Suppressor macrophage treated with lipopolysaccharide for 4 hours (primary cell): ENCODE measurements around the gene PCDHGB3.
A peak's percentile ranks its signal among the peaks of the same experiment; 100 is the strongest.
"Not testable (repeated sequence)": the region's sequence is repeated elsewhere in the genome, so short reads cannot be mapped to it uniquely, and the experiment has no call there.

Experiments
- DNase-seq: peaks from one replicate; pipeline ENCODE4 v3.0.0-alpha.2; 2020

PCDHGB3 gene

GRCh38 chr5:141393267-141393666, 23.2 kb downstream of the PCDHGB3 start:
- DNase-seq, result no peak

GRCh38 chr5:141394401-141395187, 24.6 kb downstream of the PCDHGB3 start:
- not testable (repeated sequence) for DNase-seq

- peak; percentile 51 for DNase-seq
Measured at GRCh38 chr5:141397756-141398551, 27.9 kb downstream of the PCDHGB3 start, which contains the start of gene PCDHGB5. PCDHGB5 (plus strand) TSS chr5:141397947; CDS start chr5:141398128, 181 bp downstream.

- no peak for DNase-seq
Measured at GRCh38 chr5:141398608-141399007, 28.6 kb downstream of the PCDHGB3 start.

GRCh38 chr5:141399555-141400258, 29.7 kb downstream of the PCDHGB3 start:
- no peak for DNase-seq

DNA sequence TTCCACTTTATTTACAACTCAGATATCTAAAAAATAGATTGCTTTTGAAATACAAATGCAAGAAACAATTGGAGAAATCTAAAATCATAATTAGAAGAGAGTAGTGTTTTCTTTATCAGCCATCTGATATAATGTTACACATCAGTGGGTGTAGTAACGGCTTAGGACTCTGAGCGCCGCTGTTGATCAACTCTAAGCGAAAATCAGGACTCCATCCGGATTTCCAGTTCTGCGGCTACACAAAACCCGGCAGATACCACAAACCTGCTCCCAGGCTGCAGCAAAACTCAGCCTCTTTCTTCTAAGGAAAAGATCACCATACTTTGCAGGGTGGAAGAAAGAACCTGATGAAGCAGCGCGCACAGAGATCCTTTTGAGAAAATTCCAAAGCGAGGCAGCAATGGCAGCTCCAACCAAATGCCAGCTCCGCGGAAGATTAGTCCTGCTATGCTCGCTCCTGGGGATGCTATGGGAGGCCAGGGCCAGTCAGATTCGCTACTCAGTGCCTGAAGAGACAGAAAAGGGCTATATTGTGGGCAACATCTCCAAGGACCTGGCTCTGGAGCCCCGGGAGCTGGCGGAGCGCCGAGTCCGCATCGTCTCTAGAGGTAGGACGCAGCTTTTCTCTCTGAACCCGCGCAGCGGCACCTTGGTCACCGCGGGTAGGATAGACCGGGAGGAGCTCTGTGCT, 32.7 kb downstream of the PCDHGB3 start, which contains the start of gene PCDHGA9:
TSS of gene PCDHGA9 (plus strand) at position 226 of the 691 bp plus-strand sequence. CDS start at position 401, 175 bp downstream.
- DNase-seq, result peak; percentile 26

- no peak for DNase-seq
Measured at GRCh38 chr5:141403387-141403786, 33.3 kb downstream of the PCDHGB3 start.

DNA sequence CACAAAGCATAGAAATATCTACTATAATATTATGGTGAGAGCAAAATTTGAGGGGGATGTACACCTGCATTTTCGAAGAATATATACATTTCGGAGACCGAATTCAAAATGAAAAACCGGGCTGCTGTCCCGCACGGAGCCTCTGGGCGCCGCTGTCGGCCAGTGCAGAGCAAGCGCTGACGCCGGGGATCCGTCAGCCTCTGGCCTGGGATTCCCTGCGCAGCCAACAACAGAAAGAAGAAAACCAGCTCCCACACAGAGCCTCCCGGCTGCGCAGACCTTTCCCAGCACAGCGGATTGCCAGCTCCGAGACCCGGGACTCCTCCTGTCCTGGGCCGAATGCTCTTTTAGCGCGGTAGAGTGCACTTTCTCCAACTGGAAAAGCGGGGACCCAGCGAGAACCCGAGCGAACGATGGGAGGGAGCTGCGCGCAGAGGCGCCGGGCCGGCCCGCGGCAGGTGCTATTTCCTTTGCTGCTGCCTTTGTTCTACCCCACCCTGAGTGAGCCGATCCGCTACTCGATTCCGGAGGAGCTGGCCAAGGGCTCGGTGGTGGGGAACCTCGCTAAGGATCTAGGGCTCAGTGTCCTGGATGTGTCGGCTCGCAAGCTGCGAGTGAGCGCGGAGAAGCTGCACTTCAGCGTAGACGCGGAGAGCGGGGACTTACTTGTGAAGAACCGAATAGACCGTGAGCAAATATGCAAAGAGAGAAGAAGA, 37.9 kb downstream of the PCDHGB3 start, which contains the start of gene PCDHGB6:
TSS of gene PCDHGB6 (plus strand) at position 232 of the 716 bp plus-strand sequence. CDS start at position 414, 182 bp downstream.
- DNase-seq, result peak; percentile 57

DNA sequence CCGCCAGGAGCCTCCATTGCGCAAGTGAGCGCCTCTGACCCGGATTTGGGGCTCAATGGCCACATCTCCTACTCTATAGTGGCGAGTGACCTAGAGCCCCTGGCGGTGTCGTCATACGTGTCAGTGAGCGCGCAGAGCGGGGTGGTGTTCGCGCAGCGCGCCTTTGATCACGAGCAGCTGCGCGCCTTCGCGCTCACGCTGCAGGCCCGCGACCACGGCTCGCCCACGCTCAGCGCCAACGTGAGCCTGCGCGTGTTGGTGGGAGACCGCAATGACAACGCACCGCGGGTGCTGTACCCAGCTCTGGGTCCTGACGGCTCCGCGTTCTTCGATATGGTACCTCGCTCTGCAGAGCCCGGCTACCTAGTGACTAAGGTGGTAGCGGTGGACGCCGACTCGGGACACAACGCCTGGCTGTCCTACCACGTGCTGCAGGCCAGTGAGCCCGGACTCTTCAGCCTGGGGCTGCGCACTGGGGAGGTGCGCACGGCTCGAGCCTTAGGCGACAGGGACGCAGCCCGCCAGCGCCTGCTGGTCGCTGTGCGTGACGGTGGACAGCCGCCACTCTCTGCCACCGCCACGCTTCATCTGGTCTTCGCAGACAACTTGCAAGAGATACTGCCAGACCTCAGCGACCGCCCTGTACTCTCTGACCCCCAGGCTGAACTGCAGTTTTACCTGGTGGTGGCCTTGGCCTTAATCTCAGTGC, 39.7 kb downstream of the PCDHGB3 start:
- DNase-seq, result no peak

DNA sequence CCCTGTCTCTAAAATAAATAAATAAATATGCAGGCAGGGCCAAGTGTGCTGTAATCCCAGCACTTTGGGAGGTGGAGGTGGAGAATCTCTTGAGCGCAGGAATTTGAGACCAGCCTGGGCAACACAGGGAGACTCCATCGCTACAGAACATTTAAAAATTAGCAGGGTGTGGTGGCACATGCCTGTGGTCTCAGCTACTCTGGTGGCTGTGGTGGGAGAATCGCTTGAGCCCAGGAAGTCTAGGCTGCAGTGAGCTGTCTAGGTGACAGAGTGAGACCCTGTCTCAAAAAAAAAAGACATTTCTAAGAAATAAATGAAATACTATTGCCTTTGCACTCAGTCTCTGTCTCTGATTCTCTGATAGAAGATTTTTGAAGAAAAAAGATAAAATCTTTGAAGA, 41.5 kb downstream of the PCDHGB3 start:
- DNase-seq, result no peak

DNA sequence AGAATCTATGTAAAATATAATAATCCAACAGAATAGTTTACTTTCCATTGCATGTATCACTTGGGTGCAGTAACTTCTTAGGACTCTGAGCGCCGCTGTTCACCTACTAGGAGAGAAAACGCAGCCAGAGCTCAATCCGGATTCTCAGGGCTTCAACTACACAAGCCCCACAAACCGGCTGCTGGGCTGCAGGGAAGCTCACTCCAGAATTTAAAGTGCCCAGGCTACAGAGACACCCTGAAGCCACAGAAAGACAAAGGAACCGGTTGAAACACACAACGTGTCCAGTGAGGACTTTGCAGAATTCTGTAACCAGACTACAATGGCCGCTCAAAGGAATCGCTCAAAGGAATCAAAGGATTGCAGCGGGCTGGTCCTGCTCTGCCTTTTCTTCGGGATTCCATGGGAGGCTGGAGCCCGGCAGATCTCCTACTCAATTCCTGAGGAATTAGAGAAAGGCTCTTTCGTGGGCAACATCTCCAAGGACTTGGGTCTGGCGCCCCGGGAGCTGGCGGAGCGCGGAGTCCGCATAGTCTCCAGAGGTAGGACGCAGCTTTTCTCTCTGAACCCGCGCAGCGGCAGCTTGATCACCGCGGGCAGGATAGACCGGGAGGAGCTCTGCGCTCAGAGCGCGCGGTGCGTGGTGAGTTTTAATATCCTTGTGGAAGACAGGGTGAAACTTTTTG, 43.0 kb downstream of the PCDHGB3 start, which contains the start of gene PCDHGA10:
TSS of gene PCDHGA10 (plus strand) at position 134 of the 686 bp plus-strand sequence. CDS start at position 323, 189 bp downstream.
- peak; percentile 69 for DNase-seq

GRCh38 chr5:141413540-141414069, 43.6 kb downstream of the PCDHGB3 start:
- DNase-seq, result no peak

GRCh38 chr5:141414548-141415274, 44.7 kb downstream of the PCDHGB3 start:
- not testable (repeated sequence) for DNase-seq

GRCh38 chr5:141415275-141415618, 45.2 kb downstream of the PCDHGB3 start:
- not testable (repeated sequence) for DNase-seq

DNA sequence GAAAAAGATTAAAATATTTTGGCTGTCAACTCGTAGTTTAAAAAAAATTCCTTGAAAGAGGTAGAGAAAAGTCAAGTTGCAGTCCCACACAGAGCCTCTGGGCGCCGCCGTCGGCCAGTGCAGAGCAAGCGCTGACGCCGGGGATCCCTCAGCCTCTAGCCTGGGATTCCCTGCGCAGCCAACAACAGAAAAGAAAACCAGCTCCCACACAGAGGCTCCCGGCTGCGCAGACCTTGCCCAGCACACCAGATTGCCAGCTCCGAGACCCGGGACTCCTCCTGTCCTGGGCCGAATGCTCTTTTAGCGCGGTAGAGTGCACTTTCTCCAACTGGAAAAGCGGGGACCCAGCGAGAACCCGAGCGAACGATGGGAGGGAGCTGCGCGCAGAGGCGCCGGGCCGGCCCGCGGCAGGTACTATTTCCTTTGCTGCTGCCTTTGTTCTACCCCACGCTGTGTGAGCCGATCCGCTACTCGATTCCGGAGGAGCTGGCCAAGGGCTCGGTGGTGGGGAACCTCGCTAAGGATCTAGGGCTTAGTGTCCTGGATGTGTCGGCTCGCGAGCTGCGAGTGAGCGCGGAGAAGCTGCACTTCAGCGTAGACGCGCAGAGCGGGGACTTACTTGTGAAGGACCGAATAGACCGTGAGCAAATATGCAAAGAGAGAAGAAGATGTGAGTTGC, 47.6 kb downstream of the PCDHGB3 start, which contains the start of gene PCDHGB7:
TSS of gene PCDHGB7 (plus strand) at position 184 of the 679 bp plus-strand sequence. CDS start at position 367, 183 bp downstream.
- peak; percentile 88 for DNase-seq

GRCh38 chr5:141419074-141419880, 49.2 kb downstream of the PCDHGB3 start:
- no peak for DNase-seq

DNA sequence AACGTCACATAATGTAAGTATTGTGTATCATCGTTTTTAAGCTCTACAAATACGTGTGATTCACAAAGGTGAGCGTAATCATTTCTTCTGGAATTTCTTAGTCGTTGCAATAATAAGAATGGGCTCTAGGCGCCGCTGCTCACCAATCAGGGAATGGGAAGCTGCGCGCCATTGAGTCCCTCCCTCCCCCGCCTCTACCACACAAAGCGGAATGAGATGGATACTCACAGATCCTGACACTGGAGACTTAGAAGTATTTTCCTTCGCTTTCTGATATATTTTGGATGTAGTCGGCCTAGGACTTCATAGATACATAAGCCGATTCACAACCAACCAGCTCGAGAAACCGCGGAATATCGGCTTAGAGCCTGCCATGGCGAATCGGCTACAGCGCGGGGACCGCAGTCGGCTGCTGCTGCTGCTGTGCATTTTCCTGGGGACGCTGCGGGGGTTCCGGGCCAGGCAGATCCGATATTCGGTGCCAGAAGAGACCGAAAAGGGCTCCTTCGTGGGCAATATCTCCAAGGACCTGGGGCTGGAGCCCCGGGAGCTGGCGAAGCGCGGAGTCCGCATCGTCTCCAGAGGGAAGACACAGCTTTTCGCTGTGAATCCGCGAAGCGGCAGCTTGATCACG, 50.9 kb downstream of the PCDHGB3 start, which contains the start of gene PCDHGA11:
TSS of gene PCDHGA11 (plus strand) at position 197 of the 634 bp plus-strand sequence. CDS start at position 374, 177 bp downstream.
- DNase-seq, result peak; percentile 82
